ENCODE results near the gene FICD.

DNA sequence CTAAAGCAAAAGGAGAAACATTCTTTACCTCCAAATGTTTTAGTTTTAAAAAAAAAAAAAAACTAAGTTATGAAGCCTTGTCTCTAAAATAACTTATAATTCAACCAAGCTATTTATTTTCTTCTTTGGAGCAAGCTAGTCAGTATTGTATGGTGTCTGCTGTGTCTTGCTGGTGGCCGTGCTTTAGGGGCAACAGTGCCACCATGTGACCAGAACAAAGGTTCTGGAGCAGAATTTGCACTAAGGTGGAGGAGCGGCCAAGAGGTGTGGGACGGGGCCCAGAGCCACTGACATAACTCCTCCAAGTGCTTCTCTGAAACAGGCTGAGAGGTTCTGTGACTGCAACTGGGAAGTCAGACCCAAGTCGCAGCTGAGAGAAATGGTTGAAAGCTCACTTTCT lies 4.5 kb downstream of the FICD start:
- TF ChIP-seq, protein P1, sequence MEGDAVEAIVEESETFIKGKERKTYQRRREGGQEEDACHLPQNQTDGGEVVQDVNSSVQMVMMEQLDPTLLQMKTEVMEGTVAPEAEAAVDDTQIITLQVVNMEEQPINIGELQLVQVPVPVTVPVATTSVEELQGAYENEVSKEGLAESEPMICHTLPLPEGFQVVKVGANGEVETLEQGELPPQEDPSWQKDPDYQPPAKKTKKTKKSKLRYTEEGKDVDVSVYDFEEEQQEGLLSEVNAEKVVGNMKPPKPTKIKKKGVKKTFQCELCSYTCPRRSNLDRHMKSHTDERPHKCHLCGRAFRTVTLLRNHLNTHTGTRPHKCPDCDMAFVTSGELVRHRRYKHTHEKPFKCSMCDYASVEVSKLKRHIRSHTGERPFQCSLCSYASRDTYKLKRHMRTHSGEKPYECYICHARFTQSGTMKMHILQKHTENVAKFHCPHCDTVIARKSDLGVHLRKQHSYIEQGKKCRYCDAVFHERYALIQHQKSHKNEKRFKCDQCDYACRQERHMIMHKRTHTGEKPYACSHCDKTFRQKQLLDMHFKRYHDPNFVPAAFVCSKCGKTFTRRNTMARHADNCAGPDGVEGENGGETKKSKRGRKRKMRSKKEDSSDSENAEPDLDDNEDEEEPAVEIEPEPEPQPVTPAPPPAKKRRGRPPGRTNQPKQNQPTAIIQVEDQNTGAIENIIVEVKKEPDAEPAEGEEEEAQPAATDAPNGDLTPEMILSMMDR (IDR thresholded peaks at IDR 0.05) = peak in 1 of 4 experiments; percentile 15
- TF ChIP-seq POLR2AphosphoS5 (IDR thresholded peaks at IDR 0.05) = no peak
- TF ChIP-seq EP300 (IDR thresholded peaks at IDR 0.05) = no peak
